Measurements from ENCODE around the gene LST1. TPM values are rescaled to one million over a fixed set of nuclear protein-coding genes. Genes with fewer than 3 reads are reported as not detected.
A peak's percentile ranks its signal among the peaks of the same experiment; 100 is the strongest.

The LST1 gene
- 0.29 TPM in 1 of 2 replicates, not detected in the other for total RNA-seq

- H2AFZ ChIP-seq (ENCODE audit: low read length): no peak within 1 kb of the TSS
- no peaks in the 10 kb centered on the region for H3K36me3 ChIP-seq (ENCODE audit: insufficient read depth, low read length)
- no peak within 1 kb of the TSS for H3K4me3 ChIP-seq (ENCODE audit: insufficient read depth, low read length)
- TF ChIP-seq CTCF (IDR thresholded peaks at IDR 0.05; ENCODE audit: extremely low read depth, low read depth, low read length): no peak
- H3K27me3 ChIP-seq (ENCODE audit: insufficient read depth, low read length): no peaks in the 10 kb centered on the region
- H4K20me1 ChIP-seq (ENCODE audit: insufficient read depth, low read length): no peaks in the 10 kb centered on the region
- no peaks in the 10 kb centered on the region for H3K79me2 ChIP-seq (ENCODE audit: insufficient read depth, low read length)
- H3K27ac ChIP-seq (ENCODE audit: low read depth, low read length): no peak within 1 kb of the TSS
- peaks cover 13% of the 10 kb centered on the region for H3K4me1 ChIP-seq (ENCODE audit: insufficient read depth, low read length)
- no peaks in the 10 kb centered on the region for H3K9me3 ChIP-seq (ENCODE audit: low read depth, low read length)
- DNase-seq (ENCODE audit: insufficient read length, low spot score, missing footprints): peak; percentile 65
- no peak within 1 kb of the TSS for H3K4me2 ChIP-seq (ENCODE audit: insufficient read depth, low read length)
These were observed at the start of gene LST1 for GRCh38 chr6:31586008-31586407. Gene LST1, plus strand, starts transcription at chr6:31586277. Its CDS starts 1,023 bp downstream, at chr6:31587300.

- DNase-seq (ENCODE audit: insufficient read length, low spot score, missing footprints): no peak
- Histone ChIP-seq H3K36me3 (ENCODE audit: insufficient read depth, low read length) (peaks cover 66% of the 10 kb centered on the region), H3K79me2 (ENCODE audit: insufficient read depth, low read length) (peaks cover 78% of the 10 kb centered on the region), H3K27me3 (ENCODE audit: insufficient read depth, low read length) (no peaks in the 10 kb centered on the region), H3K4me1 (ENCODE audit: insufficient read depth, low read length) (peaks cover 23% of the 10 kb centered on the region), H2AFZ (ENCODE audit: low read length) (no peak overlapping the region), H3K9me3 (ENCODE audit: low read depth, low read length) (no peaks in the 10 kb centered on the region), H3K27ac (ENCODE audit: low read depth, low read length) (peak overlapping the region; percentile 99), H4K20me1 (ENCODE audit: insufficient read depth, low read length) (peaks cover 67% of the 10 kb centered on the region), H3K4me3 (ENCODE audit: insufficient read depth, low read length) (peak overlapping the region; percentile 95), H3K4me2 (ENCODE audit: insufficient read depth, low read length) (peak overlapping the region; percentile 97)
- TF ChIP-seq CTCF (IDR thresholded peaks at IDR 0.05; ENCODE audit: extremely low read depth, low read depth, low read length): no peak
These were observed 47.2 kb upstream of the LST1 start for GRCh38 chr6:31538805-31539400.

- H4K20me1 ChIP-seq (ENCODE audit: insufficient read depth, low read length): peaks cover 50% of the 10 kb centered on the region
- no peak for DNase-seq (ENCODE audit: insufficient read length, low spot score, missing footprints)
- no peak for TF ChIP-seq CTCF (IDR thresholded peaks at IDR 0.05; ENCODE audit: extremely low read depth, low read depth, low read length)
These were observed 45.4 kb upstream of the LST1 start for GRCh38 chr6:31540640-31541039.

GRCh38 chr6:31541059-31541657 lies 44.9 kb upstream of the LST1 start:
- peaks cover 58% of the 10 kb centered on the region for H3K79me2 ChIP-seq (ENCODE audit: insufficient read depth, low read length)
- peak; percentile 37 for DNase-seq (ENCODE audit: insufficient read length, low spot score, missing footprints)
- peak overlapping the region; percentile 99 for H3K27ac ChIP-seq (ENCODE audit: low read depth, low read length)
- no peaks in the 10 kb centered on the region for H3K27me3 ChIP-seq (ENCODE audit: insufficient read depth, low read length)
- peaks cover 44% of the 10 kb centered on the region for H3K36me3 ChIP-seq (ENCODE audit: insufficient read depth, low read length)
- H3K4me3 ChIP-seq (ENCODE audit: insufficient read depth, low read length): peak overlapping the region; percentile 95
- H2AFZ ChIP-seq (ENCODE audit: low read length): peak overlapping the region; percentile 97
- H4K20me1 ChIP-seq (ENCODE audit: insufficient read depth, low read length): peaks cover 45% of the 10 kb centered on the region
- TF ChIP-seq CTCF (IDR thresholded peaks at IDR 0.05; ENCODE audit: extremely low read depth, low read depth, low read length): no peak
- peaks cover 23% of the 10 kb centered on the region for H3K4me1 ChIP-seq (ENCODE audit: insufficient read depth, low read length)
- no peaks in the 10 kb centered on the region for H3K9me3 ChIP-seq (ENCODE audit: low read depth, low read length)
- peak overlapping the region; percentile 97 for H3K4me2 ChIP-seq (ENCODE audit: insufficient read depth, low read length)

More at GRCh38 chr6:31540640-31541039, 45.4 kb upstream of the LST1 start:
- Histone ChIP-seq H3K4me2 (ENCODE audit: insufficient read depth, low read length) (peak overlapping the region; percentile 97), H3K9me3 (ENCODE audit: low read depth, low read length) (no peaks in the 10 kb centered on the region), H3K27me3 (ENCODE audit: insufficient read depth, low read length) (no peaks in the 10 kb centered on the region), H3K4me3 (ENCODE audit: insufficient read depth, low read length) (peak overlapping the region; percentile 95), H3K27ac (ENCODE audit: low read depth, low read length) (peak overlapping the region; percentile 99), H3K79me2 (ENCODE audit: insufficient read depth, low read length) (peaks cover 63% of the 10 kb centered on the region), H2AFZ (ENCODE audit: low read length) (no peak overlapping the region), H3K4me1 (ENCODE audit: insufficient read depth, low read length) (peaks cover 23% of the 10 kb centered on the region), H3K36me3 (ENCODE audit: insufficient read depth, low read length) (peaks cover 49% of the 10 kb centered on the region)

Data from osteoblast (primary cell).